ENCODE results near the gene RNF213.
"Not testable (repeated sequence)": the region's sequence is repeated elsewhere in the genome, so short reads cannot be mapped to it uniquely, and the experiment has no call there.

RNF213 gene

GRCh38 chr17:80225230-80225629, 35.4 kb upstream of the RNF213 start:
- DNase-seq: no peak

GRCh38 chr17:80227156-80227555, 33.5 kb upstream of the RNF213 start:
- no peak for DNase-seq

- no peak for DNase-seq
Observed at GRCh38 chr17:80227666-80228065, 33.0 kb upstream of the RNF213 start.

GRCh38 chr17:80228477-80228876, 32.2 kb upstream of the RNF213 start:
- no peak for DNase-seq

- DNase-seq: no peak
Observed at GRCh38 chr17:80229011-80229410, 31.6 kb upstream of the RNF213 start.

- DNase-seq: no peak
Observed at GRCh38 chr17:80232438-80232837, 28.2 kb upstream of the RNF213 start.

- DNase-seq: no peak
Observed at GRCh38 chr17:80233202-80233601, 27.4 kb upstream of the RNF213 start.

- no peak for DNase-seq
Observed at GRCh38 chr17:80236911-80237310, 23.7 kb upstream of the RNF213 start.

- DNase-seq: no peak
Observed at GRCh38 chr17:80237386-80237785, 23.3 kb upstream of the RNF213 start.

GRCh38 chr17:80242505-80242904, 18.1 kb upstream of the RNF213 start:
- DNase-seq: no peak

GRCh38 chr17:80243526-80244433, 16.9 kb upstream of the RNF213 start:
- DNase-seq: no peak

- DNase-seq: not testable (repeated sequence)
Observed at GRCh38 chr17:80244448-80244847, 16.2 kb upstream of the RNF213 start.

- DNase-seq: no peak
Observed at GRCh38 chr17:80244871-80245509, 15.7 kb upstream of the RNF213 start.

GRCh38 chr17:80245566-80246265, 14.9 kb upstream of the RNF213 start:
- DNase-seq: no peak

GRCh38 chr17:80246266-80246681, 14.4 kb upstream of the RNF213 start:
- DNase-seq: no peak

GRCh38 chr17:80246726-80247125, 13.9 kb upstream of the RNF213 start:
- DNase-seq: no peak

GRCh38 chr17:80247561-80247960, 13.1 kb upstream of the RNF213 start:
- no peak for DNase-seq

- no peak for DNase-seq
Observed at GRCh38 chr17:80248001-80248893, 12.4 kb upstream of the RNF213 start.

GRCh38 chr17:80248894-80249710, 11.6 kb upstream of the RNF213 start:
- no peak for DNase-seq

- DNase-seq: no peak
Observed at GRCh38 chr17:80251966-80252365, 8.7 kb upstream of the RNF213 start.

GRCh38 chr17:80252871-80253270, 7.8 kb upstream of the RNF213 start:
- no peak for DNase-seq

Data from right hindlimb (tissue), 1 donor.